HG03108 (cell line): ENCODE measurements around the gene ADAM8.

ENCODE experiments used
- ATAC-seq: cut with Tn5 transposase; IDR thresholded peaks from one replicate; pipeline ENCODE4 v1.9.1; 2021; ENCODE audit warnings: moderate library complexity; ENCODE audit not compliant: unreplicated experiment

The ADAM8 gene

GRCh38 chr10:133309100-133309719, 32.5 kb upstream of the ADAM8 start:
- peak; percentile 56 for ATAC-seq

- ATAC-seq: peak; percentile 68
Measured at GRCh38 chr10:133308421-133309099, 31.9 kb upstream of the ADAM8 start, which contains the start of the genes TUBGCP2 and ZNF511. Gene TUBGCP2 (minus strand): TSS chr10:133308872. CDS start chr10:133302941, 5,931 bp downstream. Gene ZNF511 (plus strand): TSS chr10:133308914. CDS start chr10:133308944, 30 bp downstream.

- no peak for ATAC-seq
Measured at GRCh38 chr10:133307776-133308420, 31.2 kb upstream of the ADAM8 start.

DNA sequence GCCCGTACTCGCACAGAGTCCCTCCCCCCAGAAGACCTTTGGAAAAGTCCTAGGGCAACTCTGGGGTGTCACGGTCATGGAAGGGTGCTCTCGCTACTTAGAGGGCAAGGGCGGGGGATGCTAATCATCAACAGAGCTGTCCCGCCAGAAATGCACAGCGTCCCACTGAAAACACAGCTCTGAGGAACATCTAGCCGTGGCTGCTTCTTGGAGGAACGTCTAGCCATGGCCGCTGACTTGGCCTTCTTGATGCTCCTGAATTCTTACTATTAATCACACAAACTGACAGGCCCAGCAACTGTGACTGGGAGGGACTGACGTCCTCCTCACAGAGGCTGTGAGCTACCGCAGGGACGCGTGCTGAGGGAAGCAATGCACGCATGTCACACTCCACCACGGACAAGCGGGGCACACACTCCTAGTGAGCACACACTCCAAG, 30.3 kb upstream of the ADAM8 start:
- no peak for ATAC-seq

GRCh38 chr10:133306097-133306476, 29.4 kb upstream of the ADAM8 start:
- no peak for ATAC-seq

DNA sequence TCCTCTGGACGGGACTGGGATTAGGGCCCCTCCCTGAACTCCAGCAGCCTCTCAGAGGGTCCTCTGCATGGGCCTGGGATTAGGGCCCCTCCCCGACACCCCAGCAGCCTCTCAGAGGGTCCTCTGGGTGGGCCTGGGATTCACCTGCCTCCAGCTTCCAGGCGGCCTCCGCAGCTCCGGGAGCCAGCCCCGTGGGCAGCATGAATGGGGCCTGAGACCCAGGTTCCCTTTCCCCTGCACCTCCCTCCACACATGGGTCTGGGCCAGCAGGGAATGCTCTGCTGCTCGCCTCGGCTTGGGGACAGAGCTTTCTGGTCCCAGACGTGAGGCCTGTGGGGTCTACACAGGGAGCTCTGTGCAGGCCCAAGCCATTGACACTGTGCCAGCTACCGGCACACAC, 26.5 kb upstream of the ADAM8 start:
- ATAC-seq: no peak

DNA sequence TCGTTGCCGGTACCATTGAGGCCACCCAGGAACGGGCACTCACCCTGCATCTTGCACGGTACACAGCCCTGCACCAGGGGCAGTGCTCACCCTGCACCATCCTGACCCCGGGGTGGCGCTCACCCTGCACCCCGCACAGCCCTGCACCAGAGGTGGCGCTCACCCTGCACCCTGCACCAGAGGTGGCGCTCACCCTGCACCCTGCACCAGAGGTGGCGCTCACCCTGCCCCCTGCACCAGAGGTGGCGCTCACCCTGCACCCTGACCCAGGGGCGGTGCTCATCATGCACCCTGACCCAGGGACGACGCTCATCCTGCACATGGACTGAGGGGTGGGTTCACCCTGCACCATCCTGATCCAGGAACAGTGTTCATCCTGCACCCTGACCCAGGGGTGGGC, 25.6 kb upstream of the ADAM8 start:
- ATAC-seq: no peak

DNA sequence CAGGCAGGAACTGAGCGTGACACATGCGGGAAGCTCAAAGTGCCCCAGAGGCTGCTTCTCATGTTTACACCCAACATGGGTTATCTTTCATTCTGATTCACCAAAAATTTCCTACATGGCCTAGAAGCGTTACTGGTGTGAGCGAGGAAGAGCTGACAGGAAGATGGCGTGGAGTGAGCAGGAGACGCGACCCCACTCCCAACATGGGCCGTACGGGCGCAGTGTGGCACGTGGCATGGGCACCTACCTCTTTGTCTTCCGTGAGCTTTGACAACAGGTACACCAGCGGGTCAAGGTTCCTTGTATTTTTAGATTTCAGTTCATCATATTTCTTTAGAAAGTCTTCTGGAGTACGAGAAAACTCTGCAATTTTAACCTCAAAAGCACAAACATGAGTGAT, 23.1 kb upstream of the ADAM8 start:
- ATAC-seq: no peak

DNA sequence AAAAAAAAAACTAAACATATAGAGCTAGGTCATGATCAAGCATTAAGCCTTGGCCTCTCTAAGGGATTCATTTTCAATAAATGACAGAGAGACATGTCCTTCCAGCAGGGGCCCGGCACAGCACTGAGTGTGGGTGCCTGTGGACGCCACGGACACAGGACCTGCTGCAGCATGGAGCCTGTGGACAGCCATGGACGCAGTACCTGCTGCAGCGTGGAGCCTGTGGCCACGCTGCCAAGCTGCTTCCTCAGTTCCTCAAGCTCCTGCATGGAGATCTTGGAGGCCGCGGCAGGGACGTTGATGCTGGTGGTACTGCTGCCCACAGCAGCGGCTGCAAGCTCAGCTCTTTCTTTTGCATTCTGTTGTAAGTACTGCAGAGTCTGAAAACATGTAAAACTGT, 22.6 kb upstream of the ADAM8 start:
- no peak for ATAC-seq

- ATAC-seq: no peak
Measured at GRCh38 chr10:133298466-133298865, 21.8 kb upstream of the ADAM8 start.

DNA sequence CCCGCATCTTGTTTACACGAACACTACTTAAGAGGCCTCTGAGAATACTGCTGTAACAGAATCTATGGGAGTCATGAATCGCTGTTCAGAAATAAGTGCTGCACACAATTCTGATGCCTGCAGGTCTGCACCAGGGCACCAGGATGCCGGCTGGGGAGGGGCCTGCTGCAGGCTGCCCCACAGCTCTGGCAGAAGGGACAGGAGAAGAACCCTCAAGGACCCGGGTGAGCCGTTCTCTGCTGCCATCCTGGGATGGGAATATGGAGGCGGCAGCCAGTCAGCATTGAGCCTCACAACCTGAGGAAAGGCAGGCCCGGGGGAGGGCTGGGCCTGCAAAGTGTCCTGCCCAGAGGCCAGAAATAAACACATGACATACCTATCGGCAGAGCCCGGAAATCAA, 20.8 kb upstream of the ADAM8 start:
- no peak for ATAC-seq

GRCh38 chr10:133295426-133296320, 19.0 kb upstream of the ADAM8 start:
- ATAC-seq: no peak

DNA sequence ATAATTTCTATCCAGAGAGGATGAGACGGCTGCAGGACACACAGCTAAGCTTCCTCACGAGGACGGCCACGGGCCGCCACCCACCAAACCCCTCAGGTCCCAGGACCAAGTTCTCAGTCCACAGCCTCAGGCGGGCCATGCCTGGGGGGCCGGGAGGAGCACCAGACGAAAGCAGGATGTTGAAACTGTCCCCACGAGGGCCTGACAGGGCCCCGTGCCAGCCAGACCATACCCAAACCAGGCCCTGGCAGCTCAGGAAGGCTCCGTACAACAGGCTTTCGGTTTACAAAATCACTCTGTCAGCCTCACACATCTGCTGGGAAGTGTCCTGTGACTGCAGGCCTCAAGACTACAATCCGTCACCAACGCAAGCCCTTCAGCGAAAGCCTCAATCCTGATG, 17.5 kb upstream of the ADAM8 start:
- no peak for ATAC-seq

- no peak for ATAC-seq
Measured at GRCh38 chr10:133293810-133294119, 17.1 kb upstream of the ADAM8 start.

- ATAC-seq: no peak
Measured at GRCh38 chr10:133292919-133293809, 16.5 kb upstream of the ADAM8 start.

GRCh38 chr10:133289761-133290160, 13.1 kb upstream of the ADAM8 start:
- no peak for ATAC-seq

DNA sequence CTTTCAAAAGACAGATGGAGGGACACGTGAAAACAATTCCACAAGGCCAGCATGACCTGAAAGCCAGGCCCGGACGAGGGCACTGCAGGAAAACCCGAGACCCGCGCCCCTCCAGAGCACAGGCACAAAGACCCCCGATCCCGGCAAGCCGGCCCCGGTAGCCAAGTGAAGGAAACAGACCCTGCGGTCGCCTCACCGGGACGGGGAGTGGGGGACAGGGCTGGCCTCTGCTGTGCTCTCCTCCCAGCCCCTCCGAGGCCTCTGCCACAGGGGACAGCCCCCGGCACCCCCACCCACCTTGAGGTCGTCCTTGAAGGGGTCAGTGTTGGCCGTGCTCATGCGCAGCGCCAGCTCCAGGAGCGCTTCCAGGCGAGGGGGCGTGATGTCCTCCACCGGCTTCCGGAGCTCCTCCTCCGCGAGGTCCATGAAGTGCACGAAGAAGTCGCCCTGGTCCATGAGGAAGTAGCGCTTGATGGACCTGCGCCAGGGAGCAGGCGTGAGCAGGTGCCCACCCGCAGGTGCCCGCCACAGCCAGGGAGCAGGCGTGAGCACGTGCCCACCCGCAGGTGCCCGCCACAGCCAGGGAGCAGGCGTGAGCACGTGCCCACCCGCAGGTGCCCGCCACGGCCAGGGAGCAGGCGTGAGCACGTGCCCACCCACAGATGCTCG, 11.3 kb upstream of the ADAM8 start:
- no peak for ATAC-seq

DNA sequence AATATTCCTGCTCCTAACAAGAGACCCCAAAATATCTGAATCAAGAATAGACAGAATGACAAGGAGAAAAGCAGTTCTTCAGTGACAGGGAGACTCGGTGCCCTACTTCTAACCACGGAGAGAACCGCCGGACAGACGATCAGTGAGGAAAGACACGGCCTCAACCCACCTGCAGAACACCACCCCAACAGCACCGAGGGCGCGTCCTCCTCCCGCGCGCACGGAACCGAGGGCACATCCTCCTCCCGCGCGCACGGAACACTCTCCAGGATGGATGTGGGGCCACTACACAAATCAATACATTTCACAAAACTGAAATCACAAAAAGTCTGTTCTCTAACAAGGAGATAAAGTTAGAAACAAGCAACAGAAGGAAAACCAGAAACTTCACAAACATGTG, 9.7 kb upstream of the ADAM8 start:
- ATAC-seq: no peak

DNA sequence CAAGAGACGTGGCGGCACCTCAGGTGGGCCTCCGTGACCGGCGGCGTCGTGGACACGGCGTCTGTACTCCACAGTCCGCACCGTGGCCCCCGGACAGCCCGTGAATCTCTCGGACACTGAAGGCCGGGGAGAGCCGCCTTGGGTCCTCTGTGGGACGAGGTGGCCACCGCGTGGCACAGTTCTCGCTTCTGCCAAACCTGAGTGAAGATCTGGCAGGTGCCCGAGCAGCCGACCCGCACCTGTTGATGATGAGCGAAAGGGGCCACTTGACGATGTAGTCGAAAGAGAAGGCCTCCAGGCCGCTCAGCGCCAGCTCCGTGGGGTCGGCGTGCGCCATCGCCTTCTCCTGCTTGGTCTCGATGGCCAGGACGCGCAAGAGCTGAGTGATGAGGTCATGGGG, 8.5 kb upstream of the ADAM8 start:
- ATAC-seq: no peak

- no peak for ATAC-seq
Measured at GRCh38 chr10:133283931-133284330, 7.3 kb upstream of the ADAM8 start.
